Anterior cingulate cortex (tissue), 58 donors: Measurements from ENCODE around the gene ALDH3A2.
A peak's percentile ranks its signal among the peaks of the same experiment; 100 is the strongest.
"Not testable (repeated sequence)": the region's sequence is repeated elsewhere in the genome, so short reads cannot be mapped to it uniquely, and the experiment has no call there.

Experiments
- DNase-seq, 58 donors: peaks; one replicate each; lab custom pipeline; 2025; lab: John Stamatoyannopoulos, UW

Gene ALDH3A2

GRCh38 chr17:19676896-19677295 lies 28.3 kb downstream of the ALDH3A2 start:
- no peak for DNase-seq

DNA sequence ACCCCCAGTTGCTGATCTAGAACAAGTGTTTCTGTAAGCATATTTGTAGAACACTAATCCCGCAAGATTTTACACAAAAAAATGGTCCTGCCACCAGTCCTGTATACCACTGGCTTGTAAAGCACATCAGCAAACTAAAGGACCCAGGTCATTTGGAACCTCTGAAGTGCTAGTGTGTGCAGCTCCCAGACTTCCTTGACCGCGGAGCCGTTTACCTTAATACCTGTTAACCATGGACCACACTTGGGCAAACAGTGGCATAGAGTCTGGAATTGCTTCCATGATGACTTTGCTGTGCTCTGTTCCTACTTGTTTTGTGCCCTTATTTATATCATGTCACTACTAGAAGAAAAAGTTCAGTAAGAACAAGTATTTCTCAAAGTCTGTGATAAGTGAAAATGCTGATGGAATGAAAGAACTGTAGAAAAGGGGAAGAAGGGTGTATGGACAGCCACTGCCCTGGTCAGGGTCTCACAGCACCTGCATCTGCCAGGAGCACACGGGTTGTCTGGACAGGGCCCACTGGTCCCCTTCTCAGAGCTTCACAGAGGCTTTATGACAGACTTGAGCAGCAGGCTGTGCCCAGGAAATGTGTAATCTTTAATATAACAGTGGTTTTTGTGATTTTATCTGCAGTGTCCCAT lies 29.3 kb downstream of the ALDH3A2 start:
- no peak for DNase-seq

- DNase-seq = no peak
Measured at GRCh38 chr17:19678581-19679453, 30.3 kb downstream of the ALDH3A2 start.

DNA sequence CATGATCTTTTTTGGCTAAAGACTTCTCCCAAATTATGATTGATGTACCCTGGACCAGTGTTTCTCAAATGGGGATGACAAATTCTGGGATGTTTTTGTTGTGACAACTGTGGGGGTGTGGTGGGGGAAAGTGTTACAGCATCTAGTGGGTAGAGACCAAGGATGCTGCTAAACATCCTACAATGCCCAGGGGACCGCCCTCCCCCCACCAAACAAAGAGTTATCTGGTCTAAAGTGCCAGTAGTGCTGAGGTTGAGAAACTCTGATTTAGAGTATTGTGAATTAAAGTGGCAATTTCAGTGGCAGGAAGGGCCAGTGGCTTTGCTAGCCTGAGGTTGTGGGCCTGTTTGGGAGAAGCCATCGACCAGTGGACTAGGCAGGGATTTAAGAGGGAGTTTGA lies 34.6 kb downstream of the ALDH3A2 start:
- no peak for DNase-seq

GRCh38 chr17:19684909-19685580 lies 36.5 kb downstream of the ALDH3A2 start:
- not testable (repeated sequence) for DNase-seq

GRCh38 chr17:19686400-19687090 lies 38.0 kb downstream of the ALDH3A2 start:
- no peak for DNase-seq

- DNase-seq = no peak
Measured at GRCh38 chr17:19702217-19702641, 53.7 kb downstream of the ALDH3A2 start.

- DNase-seq = no peak
Measured at GRCh38 chr17:19703106-19703827, 54.7 kb downstream of the ALDH3A2 start.

DNA sequence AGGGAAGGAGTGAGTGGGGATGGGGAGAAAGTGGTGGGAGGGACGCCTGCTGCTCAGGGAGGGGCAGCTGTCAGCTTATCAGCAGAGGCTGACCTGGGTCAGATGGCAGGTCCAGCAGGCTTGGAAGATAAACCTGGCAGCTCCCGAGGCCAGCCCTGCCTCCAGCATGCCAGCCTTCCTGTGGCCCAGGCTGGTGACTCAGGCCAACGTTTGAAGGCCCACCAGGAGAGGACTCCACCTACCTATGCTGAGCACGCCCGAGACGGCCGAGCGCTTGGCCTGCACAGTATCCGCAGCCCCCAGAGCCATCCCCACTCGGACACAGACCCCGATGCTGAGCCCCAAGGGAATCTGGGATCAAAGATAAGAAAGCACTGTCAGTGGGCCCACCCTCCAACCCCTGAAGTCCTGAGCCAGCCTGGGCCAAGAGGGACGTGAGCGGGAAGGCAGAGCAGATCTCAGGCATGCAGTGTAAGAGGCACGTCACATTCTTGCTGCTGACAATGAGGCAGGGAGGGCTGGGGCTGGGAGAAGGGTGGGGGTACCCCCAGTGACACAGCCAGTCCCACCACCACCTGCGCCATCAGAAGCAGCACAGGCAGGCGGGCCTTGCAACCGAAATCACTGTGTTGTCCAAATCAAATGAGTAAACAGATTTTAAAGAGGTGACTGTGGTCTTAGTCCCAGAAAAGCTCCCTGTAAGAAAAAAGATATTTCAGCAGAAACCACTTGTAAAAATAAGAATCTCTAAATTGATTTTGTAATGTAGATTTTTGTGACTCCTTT lies 55.5 kb downstream of the ALDH3A2 start:
- DNase-seq = no peak

GRCh38 chr17:19705201-19705600 lies 56.6 kb downstream of the ALDH3A2 start:
- DNase-seq = no peak

- DNase-seq = peak in 1 of 58 donors; percentile 29
Measured at GRCh38 chr17:19705771-19706770, 57.5 kb downstream of the ALDH3A2 start.

DNA sequence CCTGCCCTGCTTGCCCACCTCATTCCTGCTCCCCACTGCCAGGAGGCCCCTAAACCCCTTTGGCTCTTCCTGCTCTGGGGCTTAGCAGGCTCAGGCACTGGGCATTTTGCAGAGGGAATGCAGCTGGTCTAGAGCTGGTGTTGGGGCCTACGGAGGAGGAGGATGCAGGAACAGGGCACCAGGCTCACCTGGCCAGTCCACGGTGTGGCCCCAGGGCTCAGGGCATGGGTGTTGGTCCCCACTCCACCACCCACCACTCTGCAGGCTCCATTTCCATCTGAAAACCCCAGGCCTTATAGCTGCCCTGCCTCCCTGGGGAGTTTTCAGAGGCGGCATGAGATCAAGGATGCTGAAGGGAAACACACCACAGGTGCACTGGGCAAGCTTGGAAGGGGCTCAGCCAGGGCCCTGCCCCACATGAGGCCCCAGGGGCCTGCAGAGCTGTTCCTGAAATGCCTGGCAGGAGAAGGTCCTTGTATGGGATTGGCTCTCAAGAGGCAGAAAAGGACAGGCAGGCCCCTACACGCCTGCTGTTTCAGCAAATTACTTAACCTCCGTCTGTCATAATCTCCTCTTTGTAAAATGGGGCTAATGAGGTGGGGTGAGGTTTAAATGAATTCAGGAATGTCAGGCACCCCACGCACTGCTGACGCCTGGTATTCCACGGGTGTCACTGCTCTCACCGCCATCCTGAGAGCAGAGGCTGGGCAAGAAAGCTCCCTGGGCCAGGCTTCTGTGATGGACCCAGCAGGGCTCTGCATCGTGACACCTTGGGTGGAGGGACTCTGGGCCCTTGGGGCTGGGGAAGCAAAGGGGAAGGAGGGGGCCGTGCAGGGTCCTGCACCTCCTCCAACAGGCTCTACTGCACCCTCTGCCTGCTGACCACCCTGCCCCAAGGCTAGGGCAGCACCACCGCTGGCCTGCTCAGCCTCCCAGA lies 58.5 kb downstream of the ALDH3A2 start:
- DNase-seq = no peak

DNA sequence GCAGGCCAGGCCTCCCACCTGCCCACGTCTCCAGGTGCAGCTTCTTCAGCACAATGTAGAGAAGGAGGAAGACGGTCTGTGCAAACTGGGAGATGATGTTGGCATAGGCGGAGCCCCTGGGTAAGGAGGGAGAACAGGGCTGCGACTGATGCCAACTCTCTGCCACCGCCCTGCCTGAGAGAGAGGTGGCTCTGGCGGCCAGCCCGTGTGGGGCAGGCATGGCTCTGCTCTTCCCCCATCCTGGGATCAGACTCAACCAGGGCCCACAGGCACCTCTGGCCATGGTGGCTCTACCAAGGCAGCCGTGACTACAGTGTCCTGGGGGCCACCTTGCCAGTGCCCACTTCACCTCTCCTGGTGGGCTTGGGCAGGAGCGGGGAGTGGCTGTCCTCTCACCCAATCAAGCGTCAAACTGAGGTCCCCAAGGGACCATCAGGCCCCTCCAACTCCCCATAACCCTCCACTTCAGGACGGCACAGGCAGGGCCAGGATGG lies 59.2 kb downstream of the ALDH3A2 start:
- DNase-seq = no peak

- DNase-seq = no peak
Measured at GRCh38 chr17:19708431-19709175, 60.1 kb downstream of the ALDH3A2 start.

- DNase-seq = no peak
Measured at GRCh38 chr17:19709841-19710240, 61.3 kb downstream of the ALDH3A2 start.

- no peak for DNase-seq
Measured at GRCh38 chr17:19712436-19713004, 64.0 kb downstream of the ALDH3A2 start.
